Stimulated activated CD8-positive, alpha-beta memory T cell treated with anti-CD3 and anti-CD28 coated beads, Interleukin-2, amount 100 ng/mL, for 48 hours (primary cell): ENCODE data around the gene OR51I2.

Source experiments
- DNase-seq, 2 donors: peaks; one replicate each; pipeline ENCODE4 v3.0.0-alpha.2; 2020; ENCODE audit warnings: low read depth in 2 of 2

OR51I2 gene, protein sequence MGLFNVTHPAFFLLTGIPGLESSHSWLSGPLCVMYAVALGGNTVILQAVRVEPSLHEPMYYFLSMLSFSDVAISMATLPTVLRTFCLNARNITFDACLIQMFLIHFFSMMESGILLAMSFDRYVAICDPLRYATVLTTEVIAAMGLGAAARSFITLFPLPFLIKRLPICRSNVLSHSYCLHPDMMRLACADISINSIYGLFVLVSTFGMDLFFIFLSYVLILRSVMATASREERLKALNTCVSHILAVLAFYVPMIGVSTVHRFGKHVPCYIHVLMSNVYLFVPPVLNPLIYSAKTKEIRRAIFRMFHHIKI

DNA sequence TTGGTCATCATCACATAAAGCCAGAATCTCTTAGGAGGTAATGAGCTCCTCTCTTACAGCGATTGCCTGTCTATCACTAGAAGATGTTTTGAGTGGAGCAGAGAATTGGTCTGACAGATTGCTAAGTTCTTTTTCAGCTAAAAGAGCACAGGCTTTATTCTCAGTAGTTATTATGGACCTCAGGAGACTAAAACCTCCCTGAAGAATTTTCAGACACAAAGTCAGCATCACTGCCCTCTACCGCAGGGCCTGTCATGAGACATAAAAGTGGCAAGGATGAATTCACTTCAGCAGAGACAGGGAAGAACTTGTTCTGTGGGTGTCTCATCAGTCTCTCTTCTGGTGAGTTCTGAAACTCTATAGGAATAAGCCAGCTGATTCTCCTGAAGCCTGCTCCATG, at the start of gene OR51I2:
OR51I2 (plus strand) TSS at position 301 of the 400 bp plus-strand sequence. CDS start 4,166 bp downstream, outside the sequence.
- no peak for DNase-seq

GRCh38 chr11:5405173-5405572, 44.0 kb upstream of the OR51I2 start:
- DNase-seq: no peak

DNA sequence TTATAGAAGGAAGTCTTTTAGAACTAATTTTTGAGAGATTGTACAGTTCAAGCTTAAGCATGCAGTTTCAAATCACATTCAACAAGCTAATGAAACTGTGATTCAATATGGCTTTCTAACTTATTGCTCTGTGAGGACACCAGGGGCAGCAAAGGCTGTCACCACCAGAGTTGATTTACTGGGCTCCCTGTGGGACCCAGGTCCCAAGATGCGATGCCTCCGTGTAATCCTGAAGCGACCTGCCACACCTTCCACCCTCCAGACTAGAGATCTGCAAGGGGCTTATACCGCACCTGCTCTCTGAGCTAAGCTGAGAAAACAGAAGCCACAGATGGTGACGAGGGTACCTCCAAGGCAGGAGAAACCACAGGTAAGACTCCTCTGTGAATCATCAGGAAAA, 28.1 kb upstream of the OR51I2 start:
- no peak for DNase-seq

- DNase-seq: no peak
Measured at GRCh38 chr11:5421811-5422210, 27.3 kb upstream of the OR51I2 start, which contains the start of gene OR51Q1. Gene OR51Q1, plus strand, starts transcription at chr11:5422111. Its CDS starts 90 bp downstream, at chr11:5422201.

- DNase-seq: no peak
Measured at GRCh38 chr11:5423131-5423530, 26.0 kb upstream of the OR51I2 start.

DNA sequence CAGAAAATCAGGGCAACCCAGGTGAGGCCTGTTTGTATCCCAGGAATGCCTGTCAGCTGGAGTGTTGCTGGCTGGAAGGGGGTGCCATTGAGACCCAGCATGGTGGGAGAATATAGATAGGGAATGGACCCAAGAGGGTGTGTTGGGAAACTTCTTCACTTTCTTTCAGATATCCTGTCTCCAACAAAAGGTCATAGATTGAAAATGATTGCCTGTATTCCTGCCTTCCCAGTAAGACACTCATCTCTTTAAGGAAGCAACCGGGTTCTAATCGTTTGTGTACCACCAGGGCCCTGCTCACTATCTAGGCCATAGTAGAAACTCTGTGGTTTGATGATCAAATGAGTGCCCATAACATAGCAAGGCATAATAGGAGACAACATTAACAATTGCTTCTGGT, 7.7 kb upstream of the OR51I2 start, which contains the start of gene OR51I1:
OR51I1 (minus strand) TSS at position 101 of the 400 bp plus-strand sequence; CDS start at position 101, 0 bp downstream.
- no peak for DNase-seq

DNA sequence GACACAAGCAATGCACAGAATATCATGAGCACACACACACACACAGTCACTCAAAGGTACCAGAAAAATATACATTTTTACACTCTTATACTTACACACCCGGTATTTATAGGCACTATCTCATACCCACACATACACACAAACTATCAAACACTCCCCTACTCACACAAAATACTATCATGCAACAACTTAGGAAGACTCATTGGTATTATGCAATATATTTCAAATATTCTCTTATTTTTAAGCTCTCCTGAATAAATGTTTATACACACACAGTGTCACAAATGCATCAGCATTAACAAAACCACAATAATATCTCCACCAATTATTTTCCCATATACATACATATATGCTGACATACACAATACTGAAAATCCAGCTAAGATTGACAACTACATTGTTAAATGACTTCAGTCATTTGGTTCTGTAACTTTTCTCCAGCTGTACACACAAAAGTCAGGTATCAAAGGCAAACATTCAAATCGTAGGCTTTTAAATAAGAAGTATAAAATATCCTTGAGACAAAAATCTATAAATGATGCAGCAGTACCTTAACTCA, 5.2 kb upstream of the OR51I2 start:
- no peak for DNase-seq

- DNase-seq: no peak
Measured at GRCh38 chr11:5449432-5449831, 309 bp downstream of the OR51I2 start.

- no peak for DNase-seq
Measured at GRCh38 chr11:5460983-5461621, 12.0 kb downstream of the OR51I2 start.

- no peak for DNase-seq
Measured at GRCh38 chr11:5467527-5467926, 18.4 kb downstream of the OR51I2 start.

DNA sequence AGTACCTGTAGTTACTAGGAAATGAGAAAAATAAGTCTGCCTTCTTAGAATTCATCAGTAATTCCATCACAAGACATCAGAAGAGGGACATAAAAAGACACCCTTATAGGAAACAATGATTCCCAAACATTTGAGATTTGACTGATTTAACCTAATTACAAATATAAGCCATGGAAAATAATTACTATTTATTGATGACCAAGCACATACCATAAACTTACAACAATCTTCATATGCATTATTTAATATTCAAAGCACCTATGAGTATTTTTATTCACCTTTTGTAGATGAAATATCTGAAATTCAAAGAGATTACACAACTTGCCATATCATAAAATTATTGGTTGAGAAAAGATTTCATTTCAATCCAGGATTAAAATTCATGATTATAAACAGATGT, 24.8 kb downstream of the OR51I2 start:
- no peak for DNase-seq

GRCh38 chr11:5476186-5476819, 27.2 kb downstream of the OR51I2 start:
- DNase-seq: peak in 1 of 2 donors; percentile 3

DNA sequence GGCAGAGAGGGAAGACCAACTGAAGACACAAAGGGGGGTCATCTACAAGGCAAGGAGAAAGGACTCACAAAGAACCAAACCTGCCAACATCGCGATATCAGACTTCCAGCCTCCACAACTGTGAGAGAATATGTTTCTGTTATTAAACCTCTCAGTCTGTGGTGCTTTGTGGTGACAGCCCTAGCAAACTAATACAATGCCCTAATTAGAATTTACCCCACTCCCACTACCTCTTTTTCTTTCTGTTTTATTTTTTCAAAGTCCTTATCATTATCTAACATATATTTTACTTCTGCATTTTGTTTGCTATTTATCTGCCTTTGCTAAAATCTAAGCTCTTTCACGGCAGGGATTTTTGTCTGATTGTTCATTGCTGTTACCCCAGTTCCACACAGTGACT, 36.9 kb downstream of the OR51I2 start:
- DNase-seq: no peak

GRCh38 chr11:5486421-5486820, 37.3 kb downstream of the OR51I2 start:
- DNase-seq: peak in 1 of 2 donors; percentile 4

DNA sequence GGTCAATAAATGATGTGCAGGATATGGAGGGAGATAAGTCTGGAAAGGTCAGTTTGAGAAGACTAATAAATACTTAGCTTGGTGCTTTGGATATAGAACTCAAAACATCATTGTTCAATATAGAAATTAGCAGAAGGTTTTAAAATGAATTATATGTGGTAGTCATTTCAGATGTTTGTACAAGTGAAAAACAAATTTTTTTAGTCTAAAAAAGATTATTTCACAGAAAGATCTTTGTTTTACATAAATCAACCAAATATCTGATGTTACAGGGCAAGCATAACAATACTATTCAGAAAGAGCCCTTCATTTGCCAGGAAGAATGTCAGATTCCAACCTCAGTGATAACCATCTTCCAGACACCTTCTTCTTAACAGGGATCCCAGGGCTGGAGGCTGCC, 39.3 kb downstream of the OR51I2 start, which contains the start of gene OR52D1:
OR52D1 (plus strand) TSS at position 301 of the 400 bp plus-strand sequence; CDS start at position 323, 22 bp downstream.
- no peak for DNase-seq

GRCh38 chr11:5488798-5489399, 39.8 kb downstream of the OR51I2 start:
- DNase-seq: no peak

DNA sequence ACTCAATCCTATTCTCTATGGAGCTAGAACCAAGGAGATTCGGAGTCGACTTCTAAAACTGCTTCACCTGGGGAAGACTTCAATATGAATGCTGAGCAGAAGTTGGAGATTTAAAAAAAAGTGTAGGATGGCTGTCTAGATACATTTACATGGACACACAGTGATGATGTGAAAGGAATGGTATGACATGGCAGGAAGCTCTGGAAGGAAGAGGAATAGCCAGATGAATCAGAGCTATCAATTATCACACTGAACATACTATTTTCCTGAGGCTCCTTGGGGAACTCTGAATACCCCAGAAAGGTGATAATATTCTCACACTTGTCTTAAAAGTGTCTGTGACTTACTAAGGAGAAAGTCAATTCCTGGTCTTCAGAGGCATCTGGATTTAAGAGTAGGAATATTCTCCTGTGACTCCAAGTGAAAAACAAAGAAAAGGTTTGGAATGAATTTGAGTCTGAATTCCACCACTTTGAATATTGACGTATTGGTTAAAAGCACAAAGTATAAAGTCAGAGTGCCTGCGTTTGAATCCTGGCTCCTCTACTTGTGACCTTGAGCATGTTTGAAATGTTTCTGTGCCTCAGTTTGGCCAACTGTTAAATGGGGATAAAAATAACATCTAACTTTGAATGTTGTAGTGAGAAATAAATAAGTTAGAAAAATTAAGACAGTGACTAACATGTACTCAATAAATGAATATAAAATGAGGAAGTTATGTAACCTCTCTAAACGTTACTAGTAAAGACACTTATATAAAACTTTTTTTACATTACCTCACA, 40.6 kb downstream of the OR51I2 start:
- no peak for DNase-seq

DNA sequence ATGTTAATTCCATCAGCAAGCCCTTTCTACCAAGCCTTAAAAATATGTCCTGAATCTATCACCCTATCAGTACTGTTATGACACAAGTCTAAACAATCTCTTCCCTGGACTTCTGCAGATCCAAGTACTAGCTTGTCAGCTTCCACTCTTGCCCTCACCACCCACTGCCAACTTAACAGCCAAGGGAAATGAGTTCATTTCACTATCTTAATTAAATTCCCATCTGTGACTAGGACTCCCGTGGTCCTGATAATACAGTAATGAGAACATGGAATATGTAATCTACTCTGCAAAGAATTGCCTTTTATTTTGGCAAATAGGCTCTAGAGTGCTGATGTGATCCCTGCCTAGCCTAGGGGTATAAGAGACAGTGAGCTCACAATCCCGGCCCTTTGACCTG, 50.5 kb downstream of the OR51I2 start:
- no peak for DNase-seq

- DNase-seq: no peak
Measured at GRCh38 chr11:5500393-5500801, 51.3 kb downstream of the OR51I2 start.

- no peak for DNase-seq
Measured at GRCh38 chr11:5504403-5504921, 55.3 kb downstream of the OR51I2 start.
